Coronary artery (tissue), 2 donors: ENCODE results near the gene CROCC.
A peak's percentile ranks its signal among the peaks of the same experiment; 100 is the strongest.
"Not testable (repeated sequence)": the region's sequence is repeated elsewhere in the genome, so short reads cannot be mapped to it uniquely, and the experiment has no call there.

Experiments used
- DNase-seq: peaks from one replicate; pipeline ENCODE4 v3.0.0-alpha.2; 2017; ENCODE audit warnings: low spot score
- H3K27ac ChIP-seq, 2 donors: fragments of 200-600 bp; sonication (generic); one replicate each; pipeline ENCODE4 v1.5.1; 2016 to 2019
- H3K4me3 ChIP-seq: fragments of 200-600 bp; sonication (generic); 2 replicates; pipeline ENCODE4 v1.5.1; 2016; ENCODE audit warnings: mild to moderate bottlenecking, moderate library complexity
- TF ChIP-seq, protein P1 (sequence below): fragments of 200-600 bp; sonication (generic); IDR thresholded peaks from one replicate; pipeline ENCODE4 v1.5.1; 2019; ENCODE audit warnings: antibody characterized with exemption

Gene CROCC

DNA sequence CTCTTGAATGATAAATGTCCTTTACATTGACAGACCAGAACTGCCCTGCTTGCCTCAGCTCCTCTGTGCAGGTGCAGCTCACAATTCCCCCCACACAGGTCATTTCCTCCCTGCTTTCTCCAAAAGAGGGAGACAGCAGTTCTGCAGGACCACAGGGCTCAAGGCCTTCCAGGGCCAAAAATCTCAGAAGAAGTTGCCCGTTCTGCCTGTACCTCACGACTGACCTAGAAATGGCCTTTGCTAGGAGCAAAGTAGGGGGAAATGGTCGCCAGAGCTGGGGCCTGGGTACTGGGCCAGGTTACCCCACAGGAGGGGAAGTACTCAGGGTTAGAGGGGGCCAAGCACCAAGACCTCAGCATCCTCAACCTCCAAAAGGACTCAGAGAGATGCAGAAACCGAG lies 14.9 kb upstream of the CROCC start:
- TF ChIP-seq, protein P1, sequence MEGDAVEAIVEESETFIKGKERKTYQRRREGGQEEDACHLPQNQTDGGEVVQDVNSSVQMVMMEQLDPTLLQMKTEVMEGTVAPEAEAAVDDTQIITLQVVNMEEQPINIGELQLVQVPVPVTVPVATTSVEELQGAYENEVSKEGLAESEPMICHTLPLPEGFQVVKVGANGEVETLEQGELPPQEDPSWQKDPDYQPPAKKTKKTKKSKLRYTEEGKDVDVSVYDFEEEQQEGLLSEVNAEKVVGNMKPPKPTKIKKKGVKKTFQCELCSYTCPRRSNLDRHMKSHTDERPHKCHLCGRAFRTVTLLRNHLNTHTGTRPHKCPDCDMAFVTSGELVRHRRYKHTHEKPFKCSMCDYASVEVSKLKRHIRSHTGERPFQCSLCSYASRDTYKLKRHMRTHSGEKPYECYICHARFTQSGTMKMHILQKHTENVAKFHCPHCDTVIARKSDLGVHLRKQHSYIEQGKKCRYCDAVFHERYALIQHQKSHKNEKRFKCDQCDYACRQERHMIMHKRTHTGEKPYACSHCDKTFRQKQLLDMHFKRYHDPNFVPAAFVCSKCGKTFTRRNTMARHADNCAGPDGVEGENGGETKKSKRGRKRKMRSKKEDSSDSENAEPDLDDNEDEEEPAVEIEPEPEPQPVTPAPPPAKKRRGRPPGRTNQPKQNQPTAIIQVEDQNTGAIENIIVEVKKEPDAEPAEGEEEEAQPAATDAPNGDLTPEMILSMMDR: no peak
- DNase-seq: peak; percentile 71
- no peak overlapping the region for H3K27ac ChIP-seq
- H3K4me3 ChIP-seq: no peak overlapping the region

DNA sequence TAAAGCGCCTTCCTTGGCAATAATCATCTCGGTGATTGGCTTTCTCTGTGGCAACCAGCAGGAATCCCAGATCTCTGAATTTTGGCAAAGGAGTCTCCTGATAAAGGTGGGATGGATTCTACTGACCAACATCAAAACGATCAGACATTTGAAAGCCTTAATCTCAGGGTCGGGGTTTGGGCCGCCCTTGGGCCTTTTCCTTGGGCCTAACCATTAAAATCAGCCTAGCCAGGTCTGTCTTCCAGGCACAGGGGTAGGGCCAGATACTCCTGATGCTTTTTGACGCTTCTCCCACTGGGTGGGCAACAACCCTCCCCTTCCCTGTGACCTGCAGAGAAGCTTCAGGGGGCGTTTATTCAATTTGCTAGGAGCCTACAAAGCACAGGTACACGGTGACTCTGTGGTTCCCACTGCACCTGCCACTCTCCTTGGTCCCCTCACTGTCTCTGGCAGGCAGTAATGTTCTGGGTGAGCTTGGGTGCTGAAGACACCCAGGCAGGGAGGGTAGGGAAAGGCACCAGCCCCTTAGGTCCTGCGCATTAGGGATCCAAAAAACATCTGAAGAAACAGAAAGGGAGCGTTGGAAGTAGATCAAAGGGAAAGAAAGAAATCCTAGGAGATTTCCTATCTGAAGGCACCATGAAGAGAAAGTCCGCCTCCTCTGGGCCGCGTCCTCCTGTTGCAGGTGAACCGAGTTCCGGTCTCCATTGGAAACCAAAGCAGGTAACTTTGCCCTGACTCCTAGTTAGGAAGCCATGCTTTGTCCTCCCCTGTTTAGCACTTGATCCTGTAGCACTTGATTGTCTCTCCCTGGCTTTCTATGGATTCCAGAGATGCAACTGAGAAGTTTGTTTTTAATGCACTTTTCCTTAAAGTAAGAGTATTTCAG lies 13.6 kb upstream of the CROCC start:
- no peak overlapping the region for H3K27ac ChIP-seq
- no peak for DNase-seq
- TF ChIP-seq, protein P1: no peak
- no peak overlapping the region for H3K4me3 ChIP-seq

DNA sequence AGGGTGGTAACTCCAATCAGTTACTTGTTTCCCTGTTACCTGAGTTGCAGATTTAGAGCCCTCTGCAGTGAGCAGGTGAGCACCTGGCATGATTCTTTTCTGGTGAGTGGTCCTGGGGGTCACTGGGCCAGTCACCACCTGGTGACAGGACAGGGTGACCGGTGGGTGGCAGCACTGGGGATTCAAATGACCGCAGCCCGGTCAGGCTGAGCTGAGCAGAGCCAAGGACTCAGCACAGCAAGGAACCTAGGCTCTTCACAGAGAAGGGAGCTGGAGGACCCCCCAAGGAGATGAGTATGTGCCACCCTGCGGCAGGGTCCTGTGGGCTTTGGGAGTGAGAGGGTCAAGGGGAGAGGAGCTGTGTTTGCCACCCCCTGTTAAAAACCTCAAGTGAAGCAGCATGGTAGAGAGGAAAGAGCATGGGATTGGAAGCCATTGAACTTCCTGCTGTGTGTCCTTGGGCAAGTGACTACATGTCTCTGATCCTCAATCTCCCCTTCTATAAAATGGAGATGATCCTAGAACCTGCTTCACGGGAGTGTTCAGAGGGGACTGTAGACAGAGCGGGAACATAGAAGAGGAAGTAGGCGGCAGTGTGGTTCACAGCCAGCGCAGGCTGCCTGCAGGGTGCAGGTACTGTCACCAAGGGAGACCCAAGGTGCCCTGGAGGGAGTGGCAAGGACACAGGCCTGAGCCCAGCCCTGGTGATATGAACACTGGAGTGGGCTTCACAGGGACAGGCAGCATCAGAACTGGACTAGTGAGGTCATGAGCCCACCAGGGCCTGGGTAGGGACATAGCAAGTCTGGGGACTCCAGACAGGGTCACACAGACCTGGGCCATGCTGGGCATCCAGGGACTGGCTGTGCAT lies 9.6 kb upstream of the CROCC start:
- not testable (repeated sequence) for H3K4me3 ChIP-seq, H3K27ac ChIP-seq
- peak; percentile 72 for DNase-seq

DNA sequence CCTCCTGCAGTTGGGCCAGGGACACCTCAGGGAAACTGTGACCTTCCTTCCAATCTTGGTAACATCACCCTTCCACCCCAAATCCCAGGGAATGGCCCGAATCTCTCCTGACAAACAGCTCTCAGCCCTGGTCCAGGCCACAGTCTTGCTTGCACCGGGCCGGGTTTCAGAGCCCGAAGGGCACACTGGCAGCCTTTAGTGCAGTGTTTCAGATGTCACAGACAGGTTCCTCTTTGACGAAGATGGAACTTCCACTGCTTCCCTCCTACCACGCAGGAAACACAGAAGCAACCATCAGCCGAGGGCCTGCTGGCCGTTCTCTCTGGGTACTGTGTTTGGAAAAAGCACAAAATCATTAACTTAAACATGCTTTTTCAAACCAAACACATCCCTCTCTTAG lies 9.0 kb upstream of the CROCC start:
- H3K27ac ChIP-seq, H3K4me3 ChIP-seq: not testable (repeated sequence)
- peak; percentile 72 for DNase-seq

DNA sequence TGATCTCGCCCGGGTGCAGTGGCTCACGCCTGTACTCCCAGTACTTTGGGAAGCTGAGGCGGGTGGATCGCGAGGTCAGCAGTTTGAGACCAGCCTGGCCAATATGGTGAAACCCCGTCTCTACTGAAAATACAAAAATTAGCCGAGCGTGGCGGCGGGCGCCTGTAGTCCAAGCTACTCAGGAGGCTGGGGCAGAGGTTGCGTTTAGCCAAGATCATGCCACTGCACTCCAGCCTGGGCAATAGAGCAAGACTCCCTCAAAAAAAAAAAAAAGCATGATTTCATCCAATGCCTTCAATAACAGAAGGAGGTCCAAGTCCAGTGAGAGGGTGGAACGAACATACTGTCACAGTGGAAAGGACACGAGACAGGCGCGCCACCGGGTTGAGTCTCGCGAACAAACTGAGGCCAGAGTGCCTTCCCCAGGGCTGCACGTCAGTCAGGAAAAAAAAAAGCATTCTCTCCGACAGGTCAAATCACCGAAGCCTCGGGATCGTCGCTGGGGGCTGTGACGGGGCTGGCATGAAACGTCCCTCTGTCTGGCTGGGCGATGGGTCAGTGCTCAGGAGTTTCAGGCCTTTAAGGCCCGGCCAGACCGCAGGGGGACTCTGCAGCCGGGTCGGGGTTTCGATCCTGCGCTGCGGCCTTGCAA lies 8.4 kb upstream of the CROCC start:
- peak overlapping the region; percentile 90 for H3K4me3 ChIP-seq
- H3K27ac ChIP-seq: peak overlapping the region in 1 of 2 donors; percentile 87
- TF ChIP-seq, protein P1: no peak
- peak; percentile 72 for DNase-seq

DNA sequence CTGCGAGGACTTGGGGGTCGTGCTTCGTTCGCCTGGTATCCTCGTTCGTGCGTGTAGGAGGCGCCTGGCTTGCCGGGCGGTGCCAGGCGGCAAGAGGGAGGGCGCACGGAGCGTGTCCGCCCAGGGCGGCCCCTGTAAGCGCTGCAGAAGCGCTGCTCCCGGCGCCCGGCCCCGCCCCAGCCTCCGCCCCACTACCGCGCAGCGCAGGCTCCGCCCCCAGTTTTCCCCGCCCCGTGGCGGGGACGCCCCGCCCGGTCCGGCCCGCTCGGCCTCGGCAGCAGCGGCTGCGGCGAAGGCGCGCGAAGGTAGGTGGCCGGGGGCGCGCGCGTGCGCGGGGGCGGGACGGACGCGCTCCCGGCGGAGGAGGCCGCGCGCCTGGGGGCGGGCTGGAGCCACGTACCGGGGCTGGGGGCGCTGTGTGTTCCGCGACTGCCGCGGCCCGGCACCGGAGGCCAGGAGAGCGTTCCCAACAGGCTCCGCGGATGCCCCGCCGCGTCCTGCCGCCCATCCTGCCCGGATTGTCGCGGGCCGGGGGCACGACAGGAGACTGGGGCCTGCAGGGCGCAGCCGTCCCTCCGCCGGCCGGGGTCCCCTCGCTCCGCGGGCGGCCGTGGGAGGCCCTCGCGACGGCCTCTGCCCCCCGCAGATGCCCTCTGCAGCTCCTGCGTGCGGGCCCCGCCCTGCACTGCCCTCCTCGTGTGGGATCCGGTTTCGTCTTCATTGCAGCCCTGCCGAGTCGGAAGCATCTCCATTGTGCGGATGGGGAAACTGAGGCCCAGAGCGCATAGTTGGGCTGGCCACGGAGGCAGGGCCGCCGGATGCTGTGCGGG lies 7.7 kb upstream of the CROCC start:
- DNase-seq: peak; percentile 96
- TF ChIP-seq, protein P1: no peak
- Histone ChIP-seq H3K4me3 (peak overlapping the region; percentile 90), H3K27ac (peak overlapping the region; percentile 55 to 87)

DNA sequence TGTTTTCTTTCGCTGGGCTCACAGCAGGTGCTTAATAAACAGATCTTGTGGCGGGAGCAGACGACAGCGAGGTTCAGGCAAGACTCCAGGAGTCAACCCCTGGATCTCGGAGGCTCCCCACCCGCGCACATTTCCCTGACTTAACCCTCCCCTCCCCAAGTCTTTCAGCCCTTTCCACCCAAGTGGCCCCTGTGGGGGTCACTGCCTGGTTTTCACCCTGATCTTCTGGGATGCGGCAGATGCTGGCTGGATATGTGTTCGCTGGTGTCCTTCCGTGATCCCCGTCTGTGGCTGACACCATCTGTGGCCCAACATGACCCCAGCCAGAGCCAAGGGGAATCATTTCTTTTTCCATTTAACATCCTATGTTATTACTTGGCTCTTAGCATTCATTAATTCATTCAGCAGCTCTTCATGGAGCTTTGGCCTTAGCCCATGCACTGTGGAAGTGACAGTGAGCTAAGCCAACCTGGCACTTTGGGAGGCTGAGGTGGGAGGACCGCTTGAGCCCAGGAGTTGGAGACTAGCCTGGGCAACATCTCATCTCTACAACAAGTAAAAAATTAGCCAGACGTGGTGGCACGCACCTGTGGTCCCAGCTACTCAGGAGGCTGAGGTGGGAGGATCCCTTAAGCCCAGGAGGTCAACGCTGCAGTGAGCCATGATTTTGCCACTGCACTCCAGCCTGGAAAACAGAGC lies 6.7 kb upstream of the CROCC start:
- not testable (repeated sequence) for H3K27ac ChIP-seq
- H3K4me3 ChIP-seq: peak overlapping the region; percentile 90
- peak; percentile 73 for DNase-seq
